IPS DF 6.9 (cell line): ENCODE measurements around the gene TLE1.

Source experiments
- DNase-seq: peaks from one replicate; pipeline ENCODE4 v3.0.0-alpha.2; 2013; ENCODE audit warnings: low read depth, low spot score
- H3K27ac ChIP-seq: one replicate; pipeline ENCODE4 v1.5.1; 2013; ENCODE audit warnings: low read length, control low read depth
- H3K27me3 ChIP-seq: 2 replicates; pipeline ENCODE4 v1.6.1; 2013; ENCODE audit warnings: mild to moderate bottlenecking, low read length; ENCODE audit not compliant: control insufficient read depth, insufficient read depth
- H3K36me3 ChIP-seq: 2 replicates; pipeline ENCODE4 v1.6.1; 2013; ENCODE audit warnings: low read length; ENCODE audit not compliant: control insufficient read depth, insufficient read depth
- H3K4me1 ChIP-seq: 2 replicates; pipeline ENCODE4 v1.6.1; 2013; ENCODE audit warnings: low read length; ENCODE audit not compliant: control insufficient read depth, insufficient read depth
- H3K4me3 ChIP-seq: 2 replicates; pipeline ENCODE4 v1.5.1; 2013; ENCODE audit warnings: mild to moderate bottlenecking, low read length
- H3K9me3 ChIP-seq: 2 replicates; pipeline ENCODE4 v1.6.1; 2013; ENCODE audit warnings: low read length, inconsistent platforms; ENCODE audit not compliant: control insufficient read depth, insufficient read depth
- WGBS: extraction: QIAGEN DNeasy Blood & Tissue Kit; methylation state at CpG from one replicate; pipeline ENCODE4 v1.1.7; 2013; ENCODE audit warnings: mixed read lengths, missing lambda C conversion rate; ENCODE audit not compliant: insufficient read length, insufficient coverage; 5-methylcytosine and 5-hydroxymethylcytosine counted together

The TLE1 gene

GRCh38 chr9:81635521-81636254 is 53.7 kb downstream of the TLE1 start:
- Histone ChIP-seq H3K9me3 (no peaks in the 10 kb centered on the region), H3K4me3 (no peak overlapping the region), H3K4me1 (no peaks in the 10 kb centered on the region; the same call in 1 of the 2 replicates), H3K36me3 (no peaks in the 10 kb centered on the region), H3K27me3 (no peaks in the 10 kb centered on the region), H3K27ac (no peak overlapping the region)
- no CpG with 5 or more reads among the region's 1 CpG for WGBS
- DNase-seq = no peak

- Histone ChIP-seq H3K4me1 (no peaks in the 10 kb centered on the region), H3K9me3 (no peaks in the 10 kb centered on the region), H3K27me3 (no peaks in the 10 kb centered on the region), H3K27ac (no peak overlapping the region), H3K36me3 (no peaks in the 10 kb centered on the region), H3K4me3 (no peak overlapping the region)
- DNase-seq = no peak
- WGBS = no CpG with 5 or more reads among the region's 5 CpGs
These were observed 54.3 kb downstream of the TLE1 start for GRCh38 chr9:81634915-81635516.

- no peak overlapping the region for H3K27ac ChIP-seq
These were observed 55.1 kb downstream of the TLE1 start for GRCh38 chr9:81633952-81634854.

GRCh38 chr9:81632599-81632998 is 56.7 kb downstream of the TLE1 start:
- WGBS = no CpG with 5 or more reads among the region's 1 CpG
- no peak overlapping the region for H3K27ac ChIP-seq
- no peaks in the 10 kb centered on the region for H3K9me3 ChIP-seq
- no peak for DNase-seq
- H3K27me3 ChIP-seq = no peaks in the 10 kb centered on the region
- no peak overlapping the region for H3K4me3 ChIP-seq
- H3K36me3 ChIP-seq = no peaks in the 10 kb centered on the region
- no peaks in the 10 kb centered on the region for H3K4me1 ChIP-seq

More at GRCh38 chr9:81633952-81634854, 55.1 kb downstream of the TLE1 start:
- Histone ChIP-seq H3K4me1 (no peaks in the 10 kb centered on the region), H3K4me3 (no peak overlapping the region), H3K27me3 (no peaks in the 10 kb centered on the region), H3K9me3 (no peaks in the 10 kb centered on the region), H3K36me3 (no peaks in the 10 kb centered on the region)
- DNase-seq = no peak
- WGBS = no CpG with 5 or more reads among the region's 18 CpGs

- Histone ChIP-seq H3K36me3 (no peaks in the 10 kb centered on the region), H3K27ac (no peak overlapping the region), H3K9me3 (no peaks in the 10 kb centered on the region), H3K27me3 (no peaks in the 10 kb centered on the region), H3K4me3 (no peak overlapping the region), H3K4me1 (no peaks in the 10 kb centered on the region)
- no peak for DNase-seq
- no CpG with 5 or more reads among the region's 7 CpGs for WGBS
These were observed 58.1 kb downstream of the TLE1 start for GRCh38 chr9:81631218-81631745.

- Histone ChIP-seq H3K36me3 (no peaks in the 10 kb centered on the region), H3K27ac (no peak overlapping the region), H3K4me1 (no peaks in the 10 kb centered on the region), H3K27me3 (no peaks in the 10 kb centered on the region), H3K4me3 (no peak overlapping the region), H3K9me3 (no peaks in the 10 kb centered on the region)
- no CpG with 5 or more reads among the region's 2 CpGs for WGBS
- no peak for DNase-seq
These were observed 59.9 kb downstream of the TLE1 start for GRCh38 chr9:81629440-81629839.

- H3K4me1 ChIP-seq = no peaks in the 10 kb centered on the region; the same call in 1 of the 2 replicates
These were observed 60.5 kb downstream of the TLE1 start for GRCh38 chr9:81628897-81629296.

GRCh38 chr9:81627481-81627880 is 61.9 kb downstream of the TLE1 start:
- Histone ChIP-seq H3K4me1 (peaks cover 3% of the 10 kb centered on the region; the same call in 1 of the 2 replicates), H3K36me3 (no peaks in the 10 kb centered on the region; the same call in 1 of the 2 replicates), H3K9me3 (no peaks in the 10 kb centered on the region), H3K27ac (no peak overlapping the region), H3K27me3 (no peaks in the 10 kb centered on the region), H3K4me3 (no peak overlapping the region)
- DNase-seq = no peak
- no CpG with 5 or more reads among the region's 3 CpGs for whole genome bisulfite sequencing

More at GRCh38 chr9:81628897-81629296, 60.5 kb downstream of the TLE1 start:
- no CpG with 5 or more reads among the region's 5 CpGs for WGBS
- Histone ChIP-seq H3K9me3 (no peaks in the 10 kb centered on the region), H3K27me3 (no peaks in the 10 kb centered on the region), H3K4me3 (no peak overlapping the region), H3K36me3 (no peaks in the 10 kb centered on the region; the same call in 1 of the 2 replicates), H3K27ac (no peak overlapping the region)
- no peak for DNase-seq

GRCh38 chr9:81626511-81626910 is 62.8 kb downstream of the TLE1 start:
- Histone ChIP-seq H3K27me3 (no peaks in the 10 kb centered on the region), H3K4me3 (no peak overlapping the region), H3K27ac (no peak overlapping the region), H3K4me1 (peaks cover 3% of the 10 kb centered on the region; the same call in 1 of the 2 replicates), H3K9me3 (no peaks in the 10 kb centered on the region), H3K36me3 (no peaks in the 10 kb centered on the region; the same call in 1 of the 2 replicates)
- no CpG with 5 or more reads among the region's 4 CpGs for WGBS
- DNase-seq = no peak

- H3K4me3 ChIP-seq = no peak overlapping the region
- WGBS = no CpG with 5 or more reads among the region's 6 CpGs
- no peak overlapping the region for H3K27ac ChIP-seq
- no peak for DNase-seq
- H3K4me1 ChIP-seq = peaks cover 3% of the 10 kb centered on the region; the same call in 1 of the 2 replicates
- no peaks in the 10 kb centered on the region for H3K27me3 ChIP-seq
- H3K9me3 ChIP-seq = no peaks in the 10 kb centered on the region
- no peaks in the 10 kb centered on the region; the same call in 1 of the 2 replicates for H3K36me3 ChIP-seq
These were observed 63.4 kb downstream of the TLE1 start for GRCh38 chr9:81625969-81626368.
